RCC 7860 (cell line): ENCODE measurements around the gene TMEM140.
"Not testable (repeated sequence)": the region's sequence is repeated elsewhere in the genome, so short reads cannot be mapped to it uniquely, and the experiment has no call there.

ENCODE experiments used
- DNase-seq: peaks from one replicate; pipeline ENCODE4 v3.0.0-alpha.2; 2015; ENCODE audit warnings: low spot score
- FAIRE-seq: peaks from 2 replicates; lab custom pipeline; 2012; peaks lifted over from hg19 to GRCh38; lab: Jason Lieb, UNC

The TMEM140 gene

GRCh38 chr7:135211179-135211945 is 63.5 kb downstream of the TMEM140 start, which contains the start of gene WDR91:
TSS of gene WDR91 (minus strand) at chr7:135211526. CDS start at chr7:135211502, 24 bp downstream.
- FAIRE-seq (no peak), DNase-seq (peak; percentile 88)

- not testable (repeated sequence) for FAIRE-seq, DNase-seq
These were observed 64.2 kb downstream of the TMEM140 start for GRCh38 chr7:135211946-135212685.

- no peak for FAIRE-seq
- DNase-seq = no peak
These were observed 66.0 kb downstream of the TMEM140 start for GRCh38 chr7:135213831-135214230.

DNA sequence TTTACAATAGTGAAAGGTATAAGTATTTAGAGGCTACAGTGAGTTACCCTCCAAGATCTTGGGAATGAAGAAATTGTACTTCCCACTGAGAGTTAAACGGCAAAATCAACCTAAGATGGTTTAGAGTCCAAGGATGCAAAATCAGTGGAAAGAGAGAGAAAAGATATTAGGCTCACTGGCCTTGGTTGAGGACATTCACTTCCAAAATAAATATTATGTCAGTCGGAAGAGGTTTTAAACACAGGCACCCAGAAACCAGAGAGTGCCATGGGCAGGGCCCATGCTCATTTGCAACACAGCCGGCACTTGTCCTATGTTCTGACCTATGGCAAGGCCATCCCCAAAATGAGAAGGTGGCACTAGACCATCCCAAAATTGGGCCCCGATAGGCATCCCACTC is 67.3 kb downstream of the TMEM140 start:
- no peak for FAIRE-seq

DNA sequence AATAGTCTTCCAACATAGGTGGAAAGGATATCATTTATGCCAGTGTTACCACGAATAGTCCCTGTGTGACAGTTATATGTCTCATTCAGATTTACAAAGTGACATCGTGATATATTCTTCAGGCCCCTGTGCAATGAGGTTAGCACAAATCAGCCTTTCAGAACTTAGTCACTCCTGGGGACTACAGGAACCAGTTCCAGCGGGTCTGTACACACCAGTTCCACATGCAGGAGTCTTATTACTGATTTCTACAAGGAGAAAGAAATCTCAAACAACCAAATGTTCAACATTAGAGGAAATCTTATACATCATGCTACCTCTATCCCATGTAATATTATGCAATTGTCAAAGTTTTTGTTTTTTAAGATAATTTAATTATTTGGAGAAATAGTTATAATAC is 67.8 kb downstream of the TMEM140 start:
- no peak for DNase-seq
- peak; percentile 17 for FAIRE-seq

More for the DNA sequence above, 67.3 kb downstream of the TMEM140 start:
- no peak for DNase-seq
